ENCODE results near the gene LRTM2.

The LRTM2 gene

GRCh38 chr12:1781772-1782171 is 38.6 kb upstream of the LRTM2 start:
- in situ Hi-C loops (cut with HindIII; ENCODE audit: low sequenced_read_pairs): no loop called here
- no peak overlapping the region for H3K4me3 ChIP-seq (ENCODE audit: low read depth, low read length)
- TF ChIP-seq, protein P1, sequence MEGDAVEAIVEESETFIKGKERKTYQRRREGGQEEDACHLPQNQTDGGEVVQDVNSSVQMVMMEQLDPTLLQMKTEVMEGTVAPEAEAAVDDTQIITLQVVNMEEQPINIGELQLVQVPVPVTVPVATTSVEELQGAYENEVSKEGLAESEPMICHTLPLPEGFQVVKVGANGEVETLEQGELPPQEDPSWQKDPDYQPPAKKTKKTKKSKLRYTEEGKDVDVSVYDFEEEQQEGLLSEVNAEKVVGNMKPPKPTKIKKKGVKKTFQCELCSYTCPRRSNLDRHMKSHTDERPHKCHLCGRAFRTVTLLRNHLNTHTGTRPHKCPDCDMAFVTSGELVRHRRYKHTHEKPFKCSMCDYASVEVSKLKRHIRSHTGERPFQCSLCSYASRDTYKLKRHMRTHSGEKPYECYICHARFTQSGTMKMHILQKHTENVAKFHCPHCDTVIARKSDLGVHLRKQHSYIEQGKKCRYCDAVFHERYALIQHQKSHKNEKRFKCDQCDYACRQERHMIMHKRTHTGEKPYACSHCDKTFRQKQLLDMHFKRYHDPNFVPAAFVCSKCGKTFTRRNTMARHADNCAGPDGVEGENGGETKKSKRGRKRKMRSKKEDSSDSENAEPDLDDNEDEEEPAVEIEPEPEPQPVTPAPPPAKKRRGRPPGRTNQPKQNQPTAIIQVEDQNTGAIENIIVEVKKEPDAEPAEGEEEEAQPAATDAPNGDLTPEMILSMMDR (IDR thresholded peaks at IDR 0.05; ENCODE audit: low read depth, low read length, missing control alignments): no peak
- no peak for DNase-seq (ENCODE audit: low read depth)

DNA sequence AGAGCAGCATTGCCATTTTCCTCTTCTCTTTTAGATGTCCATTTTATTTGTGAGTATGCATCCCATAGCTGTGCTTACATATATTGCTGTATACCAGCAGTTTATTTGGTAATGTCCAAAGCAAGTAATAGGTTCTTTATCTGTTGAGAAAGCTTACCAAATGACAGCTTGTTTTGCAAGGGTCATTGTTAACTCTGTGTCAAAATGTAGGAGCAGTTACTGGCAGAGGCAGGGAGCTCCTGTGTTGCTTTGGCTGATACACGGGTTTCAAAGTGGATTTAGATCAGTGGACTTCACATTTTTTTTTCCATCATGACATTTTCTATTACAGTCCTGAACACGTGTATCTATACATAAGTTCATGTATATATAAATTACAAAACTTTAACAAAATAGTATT is 38.1 kb upstream of the LRTM2 start:
- in situ Hi-C loops (cut with HindIII; ENCODE audit: low sequenced_read_pairs): no loop called here
- no peak for DNase-seq (ENCODE audit: low read depth)
- H3K4me3 ChIP-seq (ENCODE audit: low read depth, low read length): no peak overlapping the region
- TF ChIP-seq, protein P1 (IDR thresholded peaks at IDR 0.05; ENCODE audit: low read depth, low read length, missing control alignments): no peak

DNA sequence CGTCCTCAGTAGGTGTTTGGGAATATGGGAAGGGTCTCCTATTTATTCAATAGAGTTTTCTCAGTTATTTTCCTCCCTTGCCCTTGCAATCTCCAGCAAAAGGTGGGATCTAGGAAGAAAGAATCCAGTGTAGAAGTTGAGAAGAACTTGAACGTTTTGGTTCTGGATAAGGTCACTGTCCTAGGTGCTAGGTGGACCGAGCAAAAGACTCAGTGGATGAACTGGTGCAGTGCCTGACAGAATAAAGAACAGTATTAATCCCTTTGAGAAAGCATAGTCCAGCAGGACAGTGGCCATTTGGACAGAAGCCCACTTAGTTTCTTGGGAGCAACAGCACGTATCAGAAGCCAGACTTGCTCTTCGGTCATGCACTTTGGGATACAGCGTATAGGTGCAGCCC is 32.7 kb upstream of the LRTM2 start:
- DNase-seq (ENCODE audit: low read depth): no peak
- H3K4me3 ChIP-seq (ENCODE audit: low read depth, low read length): no peak overlapping the region
- TF ChIP-seq, protein P1 (IDR thresholded peaks at IDR 0.05; ENCODE audit: low read depth, low read length, missing control alignments): no peak
- in situ Hi-C loops (cut with HindIII; ENCODE audit: low sequenced_read_pairs): no loop called here

GRCh38 chr12:1790444-1790843 is 29.9 kb upstream of the LRTM2 start:
- no peak for DNase-seq (ENCODE audit: low read depth)
- TF ChIP-seq, protein P1 (IDR thresholded peaks at IDR 0.05; ENCODE audit: low read depth, low read length, missing control alignments): no peak
- H3K4me3 ChIP-seq (ENCODE audit: low read depth, low read length): no peak overlapping the region
- in situ Hi-C loops (cut with HindIII; ENCODE audit: low sequenced_read_pairs): no loop called here

DNA sequence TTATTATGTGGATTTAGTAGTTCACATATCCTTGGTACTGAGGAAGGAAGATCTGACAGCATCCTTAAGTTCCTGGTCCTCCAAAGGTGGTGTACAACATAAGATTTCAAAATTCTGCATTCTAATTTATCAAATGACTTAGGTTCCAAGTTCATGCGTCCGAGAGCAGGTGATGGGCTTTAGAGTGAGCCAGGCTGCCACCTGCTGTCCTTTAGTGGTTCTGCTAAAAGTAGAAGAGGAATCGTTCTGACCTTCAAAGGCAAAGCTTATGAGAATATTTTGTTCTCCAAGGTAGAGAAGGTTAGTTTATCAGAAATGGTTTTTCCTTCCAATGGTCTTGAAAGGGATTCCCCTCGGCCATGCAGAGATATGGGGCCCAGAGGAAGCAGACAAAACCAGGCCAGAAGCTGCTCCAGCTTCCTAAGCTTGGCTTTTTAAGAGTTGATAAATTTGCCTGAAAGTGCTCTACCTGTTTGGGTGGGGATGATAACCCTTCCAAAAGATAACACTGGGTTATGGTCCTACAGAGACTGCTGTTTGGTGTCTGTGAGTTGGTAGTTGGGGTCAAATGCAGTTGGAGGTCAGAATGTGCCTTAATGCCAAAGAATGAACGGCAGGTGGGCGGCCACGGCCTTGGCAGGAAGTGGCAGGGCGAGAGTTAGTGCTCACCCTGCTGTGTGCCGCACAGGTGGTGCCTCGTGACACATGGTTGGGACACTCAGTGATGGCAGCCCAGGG is 29.1 kb upstream of the LRTM2 start:
- in situ Hi-C loops (cut with HindIII; ENCODE audit: low sequenced_read_pairs): no loop called here
- TF ChIP-seq, protein P1 (IDR thresholded peaks at IDR 0.05; ENCODE audit: low read depth, low read length, missing control alignments): peak; percentile 82
- H3K4me3 ChIP-seq (ENCODE audit: low read depth, low read length): no peak overlapping the region
- DNase-seq (ENCODE audit: low read depth): peak; percentile 61

- in situ Hi-C loops (cut with HindIII; ENCODE audit: low sequenced_read_pairs): no loop called here
- no peak for DNase-seq (ENCODE audit: low read depth)
- TF ChIP-seq, protein P1 (IDR thresholded peaks at IDR 0.05; ENCODE audit: low read depth, low read length, missing control alignments): no peak
- no peak overlapping the region for H3K4me3 ChIP-seq (ENCODE audit: low read depth, low read length)
Measured at GRCh38 chr12:1792406-1792805, 28.0 kb upstream of the LRTM2 start.

All from astrocyte of the cerebellum (primary cell).